ENCODE results near the gene TMEM132C.

GRCh38 chr12:128268379-128268995, 1.5 kb downstream of the TMEM132C start:
- TF ChIP-seq CTCF (IDR thresholded peaks at IDR 0.05) (no peak), POLR2A (IDR thresholded peaks at IDR 0.05) (no peak)

All from lower leg skin (tissue), 3 donors.